HG03103 (cell line): ENCODE measurements around the gene SPATS2L.

Source experiments
- ATAC-seq: cut with Tn5 transposase; IDR thresholded peaks from one replicate; pipeline ENCODE4 v1.9.1; 2021; ENCODE audit warnings: low read depth; ENCODE audit not compliant: unreplicated experiment

SPATS2L gene

DNA sequence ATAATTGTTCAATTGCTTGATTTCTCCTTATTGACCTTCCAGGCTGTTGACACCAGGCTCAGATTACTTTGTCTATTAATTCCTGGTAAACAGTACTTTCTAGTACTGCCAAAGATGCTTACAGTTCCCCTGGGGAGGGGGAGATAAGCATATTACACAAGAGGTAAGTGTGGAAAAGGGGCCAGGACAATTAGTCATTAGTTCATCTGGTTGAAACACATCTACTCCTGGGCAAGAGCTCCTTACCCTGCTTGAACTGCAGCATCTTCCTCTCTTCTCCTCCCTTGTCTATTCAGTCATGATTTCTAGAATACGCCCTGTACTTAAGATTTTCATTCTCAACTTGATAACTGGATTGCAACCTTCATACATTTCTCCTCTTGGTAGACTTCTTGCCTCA lies 10.4 kb upstream of the SPATS2L start:
- ATAC-seq = no peak

DNA sequence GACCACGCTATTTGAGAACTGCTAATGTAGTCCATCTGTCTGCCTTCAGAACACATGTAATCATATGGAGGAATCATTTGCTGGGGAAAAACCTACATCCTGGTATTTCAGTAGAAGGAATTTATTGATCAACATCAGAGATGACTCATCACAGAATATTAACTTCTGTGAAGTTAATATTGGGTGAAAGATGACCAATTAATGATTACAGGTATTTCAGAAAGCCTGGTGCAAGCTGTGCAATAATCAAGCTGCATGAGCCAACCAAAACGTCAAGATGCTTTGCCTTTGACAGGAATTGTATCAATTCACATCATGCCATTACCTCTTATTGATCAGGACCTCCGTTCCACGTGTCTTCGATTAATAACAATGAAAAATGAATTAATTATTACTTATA lies 9.4 kb upstream of the SPATS2L start:
- ATAC-seq = no peak

DNA sequence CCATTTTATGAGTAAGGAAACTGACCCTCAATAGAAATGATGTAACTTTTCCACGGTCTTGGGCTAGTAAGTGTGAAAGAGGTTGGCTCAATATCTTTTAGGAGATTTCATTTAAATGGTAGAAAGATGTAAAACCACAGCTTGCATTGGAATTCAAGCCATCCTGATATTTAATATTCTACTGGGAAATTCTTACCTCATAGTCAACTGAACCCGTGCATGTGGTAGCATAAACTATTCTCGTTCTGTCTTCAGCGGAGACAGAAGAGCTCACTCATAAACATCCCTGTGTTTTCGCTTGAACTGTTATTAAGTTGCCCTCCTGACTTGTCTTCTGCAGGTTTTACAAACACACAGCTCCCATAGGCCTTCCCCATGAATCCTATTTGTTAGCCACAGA lies 8.5 kb upstream of the SPATS2L start:
- no peak for ATAC-seq

- ATAC-seq = no peak
These were observed 7.7 kb upstream of the SPATS2L start for GRCh38 chr2:200298816-200299215.

DNA sequence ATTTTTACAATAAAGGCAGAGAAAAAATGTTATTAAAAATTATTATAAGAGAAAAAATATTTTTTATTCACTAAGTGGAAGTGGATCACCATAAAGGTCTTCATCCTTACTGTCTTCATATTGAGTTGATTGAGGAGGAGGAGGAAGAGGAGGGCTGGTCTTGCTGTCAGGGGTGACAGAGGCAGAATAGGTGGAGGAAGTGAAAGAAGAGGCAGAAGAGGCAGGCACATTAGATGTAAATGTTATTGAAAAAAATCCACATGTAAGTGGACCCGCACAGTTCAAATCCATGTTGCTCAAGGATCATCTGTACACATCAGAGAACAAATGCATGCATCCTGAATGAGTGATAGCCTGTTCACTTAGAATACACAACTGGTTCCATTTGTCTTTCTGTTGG lies 6.4 kb upstream of the SPATS2L start:
- no peak for ATAC-seq

GRCh38 chr2:200300638-200301314 lies 5.7 kb upstream of the SPATS2L start:
- ATAC-seq = no peak

- ATAC-seq = no peak
These were observed 4.3 kb upstream of the SPATS2L start for GRCh38 chr2:200301953-200302858.

- no peak for ATAC-seq
These were observed 3.4 kb upstream of the SPATS2L start for GRCh38 chr2:200302940-200303727.

GRCh38 chr2:200305797-200306195 lies 697 bp upstream of the SPATS2L start:
- ATAC-seq = no peak

DNA sequence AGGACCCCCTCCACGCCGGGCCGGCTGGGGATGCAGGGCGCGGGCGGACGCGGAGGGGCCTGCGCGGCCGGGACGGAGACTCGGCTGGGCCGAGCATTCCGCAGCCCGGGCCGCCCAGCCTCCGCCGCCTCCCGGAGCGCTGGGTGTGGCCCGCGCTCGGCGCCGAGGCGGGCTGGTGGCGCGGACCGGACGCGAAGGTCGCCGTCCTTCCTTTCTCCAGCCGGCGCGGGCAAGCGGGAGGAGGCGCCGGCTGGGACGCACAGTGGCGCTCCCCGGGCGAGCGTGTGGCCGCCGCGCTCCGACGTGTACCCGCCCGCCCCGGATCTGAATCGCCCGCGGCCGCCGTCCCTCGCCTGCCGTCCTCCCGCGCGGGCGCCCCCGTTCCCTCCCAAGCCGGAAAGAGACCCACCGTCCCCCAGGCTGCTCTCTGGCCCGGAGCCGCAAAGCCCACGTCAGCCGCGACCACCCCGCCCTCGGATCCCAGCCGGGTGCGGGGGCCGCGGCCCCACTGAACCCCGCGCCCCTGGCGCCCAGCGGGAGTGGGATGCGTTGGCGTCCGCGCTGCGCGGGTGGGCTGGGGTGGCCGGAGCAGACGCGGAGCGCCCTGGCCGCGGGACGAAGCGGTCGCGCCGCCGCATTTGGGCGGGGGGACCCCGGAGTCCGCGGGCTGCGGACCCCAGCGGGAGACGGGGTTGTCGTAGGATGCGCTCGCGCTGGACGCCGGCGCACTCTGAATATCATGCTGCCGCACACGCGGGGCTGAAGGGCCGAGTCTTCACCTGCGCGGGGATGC lies 634 bp downstream of the SPATS2L start:
- peak; percentile 48 for ATAC-seq

GRCh38 chr2:200307724-200308545 lies 1.4 kb downstream of the SPATS2L start:
- ATAC-seq = no peak

DNA sequence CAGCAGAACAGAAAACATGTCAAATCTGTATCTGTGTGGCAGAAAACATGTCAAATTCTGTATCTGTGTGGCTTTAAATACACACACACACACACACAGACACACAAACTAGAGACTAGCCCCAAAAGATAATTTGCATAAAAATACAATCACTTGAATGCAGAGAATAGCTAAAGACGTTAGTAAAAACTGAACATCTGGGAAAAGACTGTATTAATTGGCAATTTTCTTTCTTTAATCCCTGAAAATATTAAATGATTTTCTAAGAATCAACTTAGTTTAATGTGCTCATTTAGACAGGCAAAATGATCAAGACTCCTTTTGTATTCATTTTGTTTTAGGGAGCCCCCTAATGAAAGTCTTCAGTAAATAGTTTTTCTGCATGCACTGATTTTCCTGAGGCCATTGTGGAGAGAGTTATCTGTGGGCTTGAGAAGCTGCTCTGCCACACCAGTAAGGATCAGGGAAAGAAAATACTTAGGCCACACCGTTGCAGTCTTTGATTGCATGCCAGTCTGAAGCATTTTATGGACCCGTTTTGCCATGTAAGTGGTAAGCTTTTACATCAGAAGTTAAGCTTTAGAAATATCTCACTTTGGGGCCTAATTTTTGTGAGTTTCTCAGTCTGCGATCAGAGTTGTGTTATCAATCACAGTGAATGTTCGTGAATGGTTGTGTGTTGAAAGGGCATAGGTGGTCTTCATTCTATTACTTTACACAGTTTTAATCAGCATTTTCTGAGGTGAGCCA lies 2.2 kb downstream of the SPATS2L start:
- ATAC-seq = no peak

- ATAC-seq = no peak
These were observed 3.0 kb downstream of the SPATS2L start for GRCh38 chr2:200309296-200310049.

DNA sequence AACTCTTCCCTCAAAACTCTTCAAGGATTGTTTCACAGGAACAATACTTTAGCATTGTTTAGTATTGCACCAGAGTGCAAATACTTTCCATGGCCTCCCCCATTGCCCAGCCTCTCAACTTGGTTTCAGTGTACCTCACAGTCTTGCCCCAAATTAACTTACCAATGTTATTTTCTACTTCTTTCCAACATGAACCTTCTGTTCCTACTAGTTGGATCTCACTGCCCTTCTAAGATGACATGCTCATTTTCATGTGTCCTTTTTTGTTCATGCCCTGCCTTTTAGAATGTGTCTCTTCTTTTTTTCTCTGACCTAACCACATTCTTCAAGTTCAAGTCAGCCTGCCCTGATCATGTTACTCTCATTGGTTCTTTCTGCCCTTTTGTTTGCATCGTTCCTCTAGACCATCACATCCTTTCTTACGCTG lies 4.1 kb downstream of the SPATS2L start:
- no peak for ATAC-seq

DNA sequence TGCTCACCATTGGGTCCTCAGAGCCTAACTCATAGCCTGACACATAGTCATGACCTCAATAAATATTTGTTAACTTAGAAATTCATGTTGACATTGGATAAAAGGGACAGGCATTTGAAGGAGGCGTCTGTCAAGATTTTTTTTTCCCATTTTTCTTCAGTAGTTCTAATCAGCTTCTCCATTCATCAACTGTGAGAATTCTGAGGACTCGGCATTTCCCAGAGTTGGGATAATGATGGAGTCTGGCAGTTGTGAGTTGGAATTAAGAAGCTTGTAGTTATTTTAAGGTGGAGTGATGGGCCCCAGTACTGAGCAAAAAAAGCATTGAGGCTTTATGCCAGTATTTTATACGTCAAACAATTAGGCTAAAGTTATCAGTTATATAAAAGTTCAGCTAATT lies 4.6 kb downstream of the SPATS2L start:
- no peak for ATAC-seq

GRCh38 chr2:200314976-200315567 lies 8.6 kb downstream of the SPATS2L start:
- no peak for ATAC-seq

DNA sequence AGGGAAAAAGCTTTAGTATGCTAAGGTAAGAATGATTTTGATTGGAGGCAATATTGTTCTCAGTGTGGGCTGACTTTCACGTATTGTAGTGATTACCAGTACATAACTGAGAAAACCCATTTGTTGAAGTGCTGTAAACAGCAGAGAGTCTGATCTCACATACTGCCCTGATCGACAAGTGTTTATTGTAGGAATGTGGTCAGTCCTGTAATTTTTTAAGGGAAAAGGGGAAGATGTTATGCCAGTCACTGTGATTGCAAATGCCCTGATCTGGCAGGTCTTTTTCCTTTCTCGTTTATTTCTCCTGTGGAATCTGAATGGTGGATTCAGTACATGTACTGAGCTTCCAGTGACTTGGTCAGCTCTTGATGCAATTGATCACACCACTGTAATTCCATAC lies 11.5 kb downstream of the SPATS2L start:
- ATAC-seq = no peak

GRCh38 chr2:200318940-200319435 lies 12.5 kb downstream of the SPATS2L start:
- no peak for ATAC-seq
